Upper lobe of right lung (tissue), 1 donor: Measurements from ENCODE around the gene AKAP1. TPM values are rescaled to one million over a fixed set of nuclear protein-coding genes. Genes with fewer than 3 reads are reported as not detected.

Experiments
- ATAC-seq: fragments of 200-7000 bp; cut with Tn5 transposase; one replicate; pipeline ENCODE4 v1.9.1; 2020; ENCODE audit warnings: mild to moderate bottlenecking, moderate library complexity
- DNase-seq: peaks from one replicate; pipeline ENCODE4 v3.0.0-alpha.2; 2020
- H3K27ac ChIP-seq: fragments of 200-600 bp; one replicate; pipeline ENCODE4 v1.8.0; 2022
- H3K27me3 ChIP-seq: fragments of 200-600 bp; one replicate; pipeline ENCODE4 v1.8.0; 2022; ENCODE audit warnings: mild to moderate bottlenecking
- H3K36me3 ChIP-seq: fragments of 200-600 bp; one replicate; pipeline ENCODE4 v1.8.0; 2022
- H3K4me1 ChIP-seq: fragments of 200-600 bp; one replicate; pipeline ENCODE4 v1.8.0; 2022
- H3K4me3 ChIP-seq: fragments of 200-600 bp; one replicate; pipeline ENCODE4 v1.8.0; 2022; ENCODE audit warnings: mild to moderate bottlenecking
- H3K9me3 ChIP-seq: fragments of 200-600 bp; one replicate; pipeline ENCODE4 v1.8.0; 2022
- intact Hi-C: fragments of 100-400 bp; cut with DNase I; formaldehyde crosslinking; loops from one replicate; pipeline ENCODE4 v1.11.0; 2022
- total RNA-seq: library from RNA; stranded (reverse); fragmentation: NEBNext Ultra II Directional; extraction: Animal tissue kit (Norgen Biotek cat#: 25700); gene quantifications from one replicate; pipeline ENCODE4 v1.2.1, GENCODE V29; 2021
- TF ChIP-seq, protein P1 (sequence below): fragments of 200-600 bp; IDR thresholded peaks from one replicate; pipeline ENCODE4 v1.8.0; 2022; ENCODE audit warnings: antibody characterized with exemption
- donor health status: DM: no; HTN: yes; CAD: no; lungs with severe emphysema.

The AKAP1 gene
- total RNA-seq, 1 donor from 2014 or later: 59.9 TPM

DNA sequence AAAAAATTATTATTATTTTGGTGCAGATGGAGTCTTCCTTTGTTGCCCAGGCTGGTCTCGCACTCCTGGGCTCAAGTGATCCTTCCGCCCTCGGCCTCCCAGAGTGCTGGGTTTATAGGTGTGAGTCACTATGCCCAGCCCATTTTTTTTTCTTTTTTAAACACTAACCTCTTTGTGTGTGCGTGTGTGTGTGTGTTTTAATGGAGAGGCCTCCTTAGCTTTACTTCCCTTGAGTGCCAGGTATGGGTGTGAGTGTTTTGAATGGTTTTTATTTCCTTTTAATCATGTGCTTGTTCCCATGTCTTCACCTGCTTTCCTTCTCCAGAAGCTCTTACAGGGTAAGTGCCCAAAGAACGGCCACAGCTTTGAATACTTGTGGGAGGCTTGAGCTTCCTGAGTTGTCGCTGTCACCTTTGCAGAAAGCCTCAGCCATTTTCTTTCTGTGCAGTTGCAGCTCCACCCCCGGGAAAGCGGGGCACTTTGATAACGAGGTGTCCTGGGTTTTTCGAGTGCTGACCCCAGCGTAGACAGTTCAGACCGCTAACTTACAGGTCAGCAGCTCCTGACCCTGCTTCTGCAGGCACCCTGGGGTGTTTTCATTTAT, 22.6 kb downstream of the AKAP1 start:
- Histone ChIP-seq H3K9me3 (no peaks in the 10 kb centered on the region), H3K27ac (peak overlapping the region; percentile 61), H3K4me3 (no peak overlapping the region), H3K36me3 (peaks cover 16% of the 10 kb centered on the region), H3K27me3 (no peaks in the 10 kb centered on the region), H3K4me1 (peaks cover 20% of the 10 kb centered on the region)
- intact Hi-C loops: no loop called here
- DNase-seq: peak; percentile 77
- ATAC-seq: peak; percentile 82
- TF ChIP-seq, protein P1, sequence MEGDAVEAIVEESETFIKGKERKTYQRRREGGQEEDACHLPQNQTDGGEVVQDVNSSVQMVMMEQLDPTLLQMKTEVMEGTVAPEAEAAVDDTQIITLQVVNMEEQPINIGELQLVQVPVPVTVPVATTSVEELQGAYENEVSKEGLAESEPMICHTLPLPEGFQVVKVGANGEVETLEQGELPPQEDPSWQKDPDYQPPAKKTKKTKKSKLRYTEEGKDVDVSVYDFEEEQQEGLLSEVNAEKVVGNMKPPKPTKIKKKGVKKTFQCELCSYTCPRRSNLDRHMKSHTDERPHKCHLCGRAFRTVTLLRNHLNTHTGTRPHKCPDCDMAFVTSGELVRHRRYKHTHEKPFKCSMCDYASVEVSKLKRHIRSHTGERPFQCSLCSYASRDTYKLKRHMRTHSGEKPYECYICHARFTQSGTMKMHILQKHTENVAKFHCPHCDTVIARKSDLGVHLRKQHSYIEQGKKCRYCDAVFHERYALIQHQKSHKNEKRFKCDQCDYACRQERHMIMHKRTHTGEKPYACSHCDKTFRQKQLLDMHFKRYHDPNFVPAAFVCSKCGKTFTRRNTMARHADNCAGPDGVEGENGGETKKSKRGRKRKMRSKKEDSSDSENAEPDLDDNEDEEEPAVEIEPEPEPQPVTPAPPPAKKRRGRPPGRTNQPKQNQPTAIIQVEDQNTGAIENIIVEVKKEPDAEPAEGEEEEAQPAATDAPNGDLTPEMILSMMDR: no peak

DNA sequence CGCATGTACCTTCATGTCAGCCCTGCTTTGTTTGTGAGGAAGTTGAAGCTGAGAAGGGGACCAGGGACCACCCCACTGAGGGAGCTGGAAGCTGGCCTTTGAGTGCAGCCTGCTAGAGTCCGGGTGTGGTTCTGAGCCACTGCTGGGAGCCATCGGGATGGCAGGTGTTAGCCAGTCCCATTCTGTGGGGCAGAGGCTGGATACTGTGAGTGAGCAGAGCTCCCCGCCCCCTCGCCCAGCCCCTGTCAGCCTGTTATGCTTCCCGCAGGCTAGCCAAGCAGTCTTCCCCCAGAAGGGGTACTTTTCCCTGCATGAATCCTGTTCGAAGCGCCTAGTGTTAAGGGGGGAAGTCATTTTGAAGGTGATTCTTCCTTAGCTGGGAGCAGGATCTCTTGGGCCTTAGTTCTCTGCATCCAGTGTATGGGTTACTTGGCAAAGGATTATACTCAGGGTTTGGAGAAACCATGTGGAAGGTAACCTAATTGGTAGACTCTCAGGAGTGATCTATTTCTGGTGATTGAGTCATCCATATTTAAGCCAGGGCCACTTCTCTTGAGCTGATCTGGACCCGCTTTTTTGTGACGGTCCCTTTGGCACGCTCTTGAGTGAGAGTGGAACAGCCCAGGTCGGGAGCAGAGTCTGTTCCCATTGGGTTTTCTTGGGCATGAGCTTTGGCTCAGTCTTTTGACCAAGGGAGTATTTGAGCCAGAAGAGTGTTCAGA, 23.8 kb downstream of the AKAP1 start:
- DNase-seq: no peak
- Histone ChIP-seq H3K9me3 (no peaks in the 10 kb centered on the region), H3K36me3 (peaks cover 23% of the 10 kb centered on the region), H3K27me3 (no peaks in the 10 kb centered on the region), H3K4me3 (no peak overlapping the region), H3K4me1 (peaks cover 20% of the 10 kb centered on the region), H3K27ac (no peak overlapping the region)
- ATAC-seq: no peak
- intact Hi-C loops: no loop called here
- TF ChIP-seq, protein P1: no peak

- peak; percentile 4 for ATAC-seq
- intact Hi-C loops: loop anchor here (10.0 kb wide), 1 partner anchor 105 kb away; no protein-coding TSS in a partner anchor
- Histone ChIP-seq H3K27me3 (no peaks in the 10 kb centered on the region), H3K9me3 (no peaks in the 10 kb centered on the region), H3K4me1 (peaks cover 20% of the 10 kb centered on the region), H3K36me3 (peaks cover 28% of the 10 kb centered on the region), H3K27ac (no peak overlapping the region), H3K4me3 (no peak overlapping the region)
- no peak for DNase-seq
- TF ChIP-seq, protein P1: peak; percentile 5
These were observed 24.5 kb downstream of the AKAP1 start for GRCh38 chr17:57109393-57110151.

DNA sequence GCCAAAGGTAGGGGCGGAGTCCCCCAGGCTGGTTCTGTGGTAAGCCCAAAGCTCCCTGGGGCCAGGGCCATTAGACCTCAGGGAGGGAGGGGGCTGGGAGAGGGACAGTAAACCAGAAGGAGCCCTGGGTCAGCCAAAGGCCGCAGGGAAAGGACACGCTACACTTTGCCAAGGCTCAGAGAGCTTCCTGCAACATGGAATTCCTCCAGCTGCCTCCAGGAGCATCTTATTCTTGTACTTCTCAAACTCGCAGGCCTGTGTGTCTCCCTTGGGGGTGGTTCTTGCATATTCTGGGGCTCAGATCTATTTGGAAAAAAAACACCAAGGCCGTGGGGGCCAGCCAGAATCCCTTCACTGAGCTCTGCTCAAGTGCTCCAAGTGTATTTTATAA, 25.1 kb downstream of the AKAP1 start:
- intact Hi-C loops: loop anchor here (10.0 kb wide), 1 partner anchor 105 kb away; no protein-coding TSS in a partner anchor
- TF ChIP-seq, protein P1: no peak
- no peak overlapping the region for H3K4me3 ChIP-seq
- no peak for ATAC-seq
- no peak for DNase-seq
- no peaks in the 10 kb centered on the region for H3K9me3 ChIP-seq
- no peaks in the 10 kb centered on the region for H3K27me3 ChIP-seq
- H3K36me3 ChIP-seq: peaks cover 33% of the 10 kb centered on the region
- no peak overlapping the region for H3K27ac ChIP-seq
- H3K4me1 ChIP-seq: peaks cover 20% of the 10 kb centered on the region

DNA sequence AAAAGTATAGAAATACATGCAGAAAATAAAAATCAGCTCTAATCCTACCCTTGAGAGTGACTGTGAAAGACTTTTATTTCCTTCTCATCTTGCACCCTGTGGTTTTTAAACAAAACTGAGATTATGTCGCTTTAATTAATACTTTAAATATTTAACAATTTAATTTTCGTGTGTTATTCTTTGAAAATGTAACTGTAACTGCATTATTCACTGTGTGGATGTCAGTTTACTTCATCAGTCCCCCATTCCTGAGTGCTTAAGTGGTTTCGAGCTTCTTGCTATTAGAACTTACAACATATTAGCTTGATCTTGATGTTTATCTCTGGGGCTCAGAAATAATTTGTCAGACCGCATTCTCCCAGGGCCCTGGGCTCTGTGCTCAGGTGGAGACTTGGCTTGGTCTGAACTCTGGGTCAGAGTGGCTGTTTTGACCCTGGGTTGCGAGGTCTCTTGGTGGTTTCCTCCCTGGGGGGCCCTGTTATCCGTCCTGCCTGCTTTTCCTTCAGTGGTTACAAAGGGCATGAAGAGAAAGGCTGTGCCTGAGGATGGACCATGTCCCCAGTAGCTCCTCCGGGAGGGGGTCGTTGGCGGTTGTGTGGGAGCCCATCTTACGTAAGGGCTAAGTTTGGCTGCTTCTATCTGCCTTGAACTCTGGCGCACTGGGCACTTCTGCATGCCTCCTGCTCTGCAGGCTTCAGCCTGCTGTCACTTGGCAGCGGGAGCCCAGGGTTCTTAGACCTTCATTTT, 25.7 kb downstream of the AKAP1 start:
- Histone ChIP-seq H3K4me1 (peaks cover 20% of the 10 kb centered on the region), H3K4me3 (no peak overlapping the region), H3K27ac (no peak overlapping the region), H3K27me3 (no peaks in the 10 kb centered on the region), H3K36me3 (peaks cover 39% of the 10 kb centered on the region), H3K9me3 (no peaks in the 10 kb centered on the region)
- ATAC-seq (no peak), DNase-seq (no peak)
- intact Hi-C loops: loop anchor here (10.0 kb wide), 1 partner anchor 106 kb away; no protein-coding TSS in a partner anchor
- TF ChIP-seq, protein P1: no peak
